Chondrocyte (in vitro differentiated cells): ENCODE data around the gene TLR7. TPM values are rescaled to one million over a fixed set of nuclear protein-coding genes. Genes with fewer than 3 reads are reported as not detected.

Source experiments
- DNase-seq: peaks from one replicate; pipeline ENCODE4 v3.0.0; 2021; ENCODE audit warnings: mixed read lengths, low spot score
- H3K27ac Mint-ChIP-seq: one replicate; pipeline ENCODE4 v1.8.0; 2021; ENCODE audit warnings: mild to moderate bottlenecking, moderate library complexity, mixed read lengths; ENCODE audit not compliant: unreplicated experiment
- H3K27me3 Mint-ChIP-seq: 2 replicates; pipeline ENCODE4 v1.8.0; 2021; ENCODE audit warnings: low read depth, mixed read lengths
- H3K36me3 Mint-ChIP-seq: 2 replicates; pipeline ENCODE4 v1.8.0; 2021; ENCODE audit warnings: low read depth, mixed read lengths
- H3K4me1 Mint-ChIP-seq: 2 replicates; pipeline ENCODE4 v1.8.0; 2021; ENCODE audit warnings: low read depth, mild to moderate bottlenecking, mixed read lengths
- H3K4me3 Mint-ChIP-seq: one replicate; pipeline ENCODE4 v1.8.0; 2021; ENCODE audit warnings: mild to moderate bottlenecking, moderate library complexity, mixed read lengths; ENCODE audit not compliant: unreplicated experiment
- H3K9me3 Mint-ChIP-seq: 2 replicates; pipeline ENCODE4 v1.8.0; 2021; ENCODE audit warnings: low read depth, mixed read lengths
- total RNA-seq: library from RNA; stranded (reverse); gene quantifications from 3 replicates; pipeline ENCODE4 v1.2.1, GENCODE V29; 2021
- TF ChIP-seq, protein P1 (sequence below): fragments of 200-600 bp; sonication (generic); IDR thresholded peaks from 2 replicates; pipeline ENCODE4 v1.5.0; 2021; ENCODE audit warnings: antibody characterized with exemption, mild to moderate bottlenecking, moderate library complexity

Gene TLR7
- total RNA-seq, 1 donor from 2014 or later: not detected

DNA sequence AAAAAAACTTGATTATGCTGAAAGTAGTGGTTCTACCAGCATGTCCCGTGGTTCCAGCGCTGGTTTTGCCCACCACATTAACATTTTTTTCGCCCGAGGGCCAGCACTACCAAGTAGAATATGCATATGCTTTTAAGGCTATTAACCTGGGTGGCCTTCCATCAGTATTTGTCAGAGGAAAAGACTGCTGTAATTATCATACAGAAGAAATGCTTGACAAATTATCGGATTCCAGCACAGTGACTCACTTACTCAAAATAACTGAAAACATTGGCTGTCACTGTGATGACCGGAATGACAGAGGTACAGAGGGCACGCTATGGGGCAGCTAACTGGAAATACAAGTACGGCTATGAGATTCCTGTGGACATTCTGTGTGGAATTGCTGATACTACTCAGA, 41.1 kb upstream of the TLR7 start:
- peaks cover 5% of the 10 kb centered on the region for H3K27me3 Mint-ChIP-seq
- TF ChIP-seq, protein P1, sequence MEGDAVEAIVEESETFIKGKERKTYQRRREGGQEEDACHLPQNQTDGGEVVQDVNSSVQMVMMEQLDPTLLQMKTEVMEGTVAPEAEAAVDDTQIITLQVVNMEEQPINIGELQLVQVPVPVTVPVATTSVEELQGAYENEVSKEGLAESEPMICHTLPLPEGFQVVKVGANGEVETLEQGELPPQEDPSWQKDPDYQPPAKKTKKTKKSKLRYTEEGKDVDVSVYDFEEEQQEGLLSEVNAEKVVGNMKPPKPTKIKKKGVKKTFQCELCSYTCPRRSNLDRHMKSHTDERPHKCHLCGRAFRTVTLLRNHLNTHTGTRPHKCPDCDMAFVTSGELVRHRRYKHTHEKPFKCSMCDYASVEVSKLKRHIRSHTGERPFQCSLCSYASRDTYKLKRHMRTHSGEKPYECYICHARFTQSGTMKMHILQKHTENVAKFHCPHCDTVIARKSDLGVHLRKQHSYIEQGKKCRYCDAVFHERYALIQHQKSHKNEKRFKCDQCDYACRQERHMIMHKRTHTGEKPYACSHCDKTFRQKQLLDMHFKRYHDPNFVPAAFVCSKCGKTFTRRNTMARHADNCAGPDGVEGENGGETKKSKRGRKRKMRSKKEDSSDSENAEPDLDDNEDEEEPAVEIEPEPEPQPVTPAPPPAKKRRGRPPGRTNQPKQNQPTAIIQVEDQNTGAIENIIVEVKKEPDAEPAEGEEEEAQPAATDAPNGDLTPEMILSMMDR: no peak
- no peak overlapping the region for H3K4me3 Mint-ChIP-seq
- DNase-seq: no peak
- H3K36me3 Mint-ChIP-seq: peaks cover 2% of the 10 kb centered on the region
- H3K4me1 Mint-ChIP-seq: peaks cover 7% of the 10 kb centered on the region
- no peaks in the 10 kb centered on the region for H3K9me3 Mint-ChIP-seq
- no peak overlapping the region for H3K27ac Mint-ChIP-seq

DNA sequence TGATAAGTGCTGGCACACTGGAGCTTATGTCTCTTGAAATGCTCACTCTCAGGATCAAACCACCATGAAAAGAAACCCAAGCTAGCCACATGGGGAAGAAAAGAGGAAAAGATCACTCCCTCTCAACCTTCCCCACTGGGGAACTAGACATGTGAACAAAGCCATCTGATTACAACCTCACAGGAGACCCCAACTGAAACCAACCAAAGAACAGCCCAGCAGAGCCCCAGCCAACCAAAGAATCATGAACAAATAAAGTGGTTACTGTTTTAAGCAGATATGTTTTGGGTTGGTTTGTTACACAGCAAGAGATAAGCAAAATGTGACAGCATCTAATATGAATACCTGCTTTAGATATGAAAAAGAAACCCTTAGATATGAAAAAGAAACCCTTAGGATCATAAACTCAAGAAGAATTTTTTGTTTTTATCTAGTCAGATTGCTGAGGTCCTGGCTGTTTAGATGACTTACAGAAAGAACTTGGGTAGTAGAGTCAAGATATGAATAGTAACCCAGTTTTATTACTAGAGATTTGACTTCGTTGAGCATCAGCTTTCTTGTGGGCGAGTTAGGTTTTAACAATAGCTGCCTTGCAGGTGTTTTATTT, 23.7 kb upstream of the TLR7 start:
- no peak overlapping the region for H3K27ac Mint-ChIP-seq
- H3K4me1 Mint-ChIP-seq: no peaks in the 10 kb centered on the region
- H3K27me3 Mint-ChIP-seq: no peaks in the 10 kb centered on the region
- H3K4me3 Mint-ChIP-seq: no peak overlapping the region
- H3K36me3 Mint-ChIP-seq: no peaks in the 10 kb centered on the region
- no peak for DNase-seq
- no peaks in the 10 kb centered on the region for H3K9me3 Mint-ChIP-seq
- TF ChIP-seq, protein P1: no peak

DNA sequence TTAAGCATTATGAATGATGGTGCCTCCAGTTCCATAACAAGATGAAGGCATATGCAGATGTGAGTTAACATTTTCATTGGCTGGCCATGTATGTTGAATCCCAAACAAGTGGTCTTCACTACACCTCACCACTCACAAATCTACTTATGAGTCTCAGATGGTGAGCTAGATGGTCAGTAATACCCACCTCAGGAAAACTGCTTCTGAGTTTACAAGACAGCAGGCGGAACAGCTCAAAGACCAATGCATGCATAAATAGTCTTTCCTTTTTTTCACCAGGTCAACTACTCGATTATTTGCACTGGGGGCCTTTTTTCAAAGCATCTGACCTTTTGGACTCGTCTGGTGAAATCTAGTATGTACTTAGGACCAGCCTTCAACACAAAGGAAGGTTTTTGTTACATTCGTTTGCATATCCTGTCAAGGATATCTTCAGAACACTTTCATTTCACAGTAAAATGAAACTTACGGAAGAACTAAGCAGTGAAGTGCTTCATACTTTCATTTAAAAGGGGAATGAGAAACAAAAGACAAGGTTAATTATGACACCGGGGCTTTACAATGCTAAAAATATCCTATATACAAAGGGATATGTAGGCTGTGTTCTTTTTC, 23.1 kb upstream of the TLR7 start:
- DNase-seq: no peak
- H3K4me3 Mint-ChIP-seq: no peak overlapping the region
- H3K9me3 Mint-ChIP-seq: peaks cover 2% of the 10 kb centered on the region
- H3K27me3 Mint-ChIP-seq: no peaks in the 10 kb centered on the region
- H3K4me1 Mint-ChIP-seq: no peaks in the 10 kb centered on the region
- H3K36me3 Mint-ChIP-seq: no peaks in the 10 kb centered on the region
- no peak overlapping the region for H3K27ac Mint-ChIP-seq
- TF ChIP-seq, protein P1: no peak

DNA sequence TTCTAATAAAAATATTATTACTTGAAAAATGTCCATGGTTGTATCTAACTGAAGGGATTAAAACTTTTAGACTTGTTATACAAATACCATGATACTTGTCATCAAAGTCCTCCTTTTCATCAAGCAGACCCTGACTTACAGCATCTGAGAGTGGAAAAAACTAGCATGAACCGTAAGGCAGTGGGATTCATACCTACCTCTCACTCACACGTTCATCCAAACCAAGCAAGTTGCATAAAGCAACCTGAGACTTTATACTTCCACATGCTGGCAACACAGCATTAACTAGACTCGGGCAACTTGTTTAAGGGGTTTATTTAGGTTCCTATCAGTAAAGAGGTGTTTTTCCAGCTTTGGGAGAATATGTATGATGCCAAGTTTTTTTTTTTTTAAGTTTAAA, 22.6 kb upstream of the TLR7 start:
- Mint-ChIP-seq H3K9me3 (peaks cover 4% of the 10 kb centered on the region), H3K4me3 (no peak overlapping the region), H3K27me3 (no peaks in the 10 kb centered on the region), H3K36me3 (no peaks in the 10 kb centered on the region), H3K27ac (no peak overlapping the region), H3K4me1 (no peaks in the 10 kb centered on the region)
- TF ChIP-seq, protein P1: no peak
- no peak for DNase-seq

DNA sequence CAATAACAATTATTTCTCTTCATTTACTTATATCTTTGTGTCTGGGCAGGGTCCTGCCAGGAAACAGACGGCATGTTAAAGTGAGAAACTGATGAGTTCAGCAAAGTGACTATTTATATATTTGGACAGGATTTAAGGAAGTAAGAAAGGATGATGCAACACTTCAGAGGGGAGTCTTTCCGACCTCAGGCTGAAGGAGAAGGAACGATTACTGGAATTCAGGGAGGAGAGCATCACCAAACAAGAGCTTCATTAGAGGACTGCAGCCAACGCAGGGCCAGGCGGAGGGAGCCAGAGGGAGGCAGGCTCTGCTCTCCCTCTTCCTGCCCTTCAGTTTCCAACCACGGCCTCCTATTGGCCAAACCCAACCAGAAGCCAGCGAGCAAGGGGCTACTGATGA, 1.5 kb upstream of the TLR7 start:
- DNase-seq: no peak
- peaks cover 3% of the 10 kb centered on the region for H3K36me3 Mint-ChIP-seq
- TF ChIP-seq, protein P1: no peak
- H3K9me3 Mint-ChIP-seq: peaks cover 31% of the 10 kb centered on the region
- H3K4me3 Mint-ChIP-seq: no peak overlapping the region
- H3K27me3 Mint-ChIP-seq: no peaks in the 10 kb centered on the region
- H3K4me1 Mint-ChIP-seq: no peaks in the 10 kb centered on the region
- no peak overlapping the region for H3K27ac Mint-ChIP-seq
